IPS-18c (cell line): ENCODE data around the gene FUT2.
"Not testable (repeated sequence)": the region's sequence is repeated elsewhere in the genome, so short reads cannot be mapped to it uniquely, and the experiment has no call there.

Experiments used
- H3K4me3 ChIP-seq: 2 replicates; pipeline ENCODE4 v1.7.0; 2013; ENCODE audit warnings: low read depth, mild to moderate bottlenecking, low read length, moderate library complexity; ENCODE audit not compliant: insufficient read depth
- H3K9me3 ChIP-seq: one replicate; pipeline ENCODE4 v1.6.1; 2013; ENCODE audit warnings: mild to moderate bottlenecking, low read length, moderate library complexity; ENCODE audit not compliant: control insufficient read depth, insufficient read depth

Gene FUT2

DNA sequence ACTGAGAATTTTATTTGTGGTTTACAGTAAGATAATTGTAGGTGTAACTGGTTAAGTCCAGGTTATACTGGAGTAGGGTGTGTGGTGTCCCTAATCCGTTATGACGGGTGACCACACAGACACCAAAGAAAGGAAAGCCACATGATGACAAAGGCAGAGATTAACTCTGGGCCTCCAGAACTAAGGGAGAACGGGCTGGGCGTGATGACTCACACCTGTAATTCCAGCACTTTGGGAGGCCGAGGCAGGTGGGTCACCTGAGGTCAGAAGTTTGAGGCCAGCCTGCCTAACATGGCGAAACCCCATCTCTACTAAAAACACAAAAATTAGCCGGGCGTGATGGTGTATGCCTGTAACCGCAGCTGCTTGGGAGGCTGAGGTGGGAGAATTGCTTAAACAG, 10.2 kb upstream of the FUT2 start:
- Histone ChIP-seq H3K9me3 (peaks cover 2% of the 10 kb centered on the region), H3K4me3 (no peak overlapping the region)

DNA sequence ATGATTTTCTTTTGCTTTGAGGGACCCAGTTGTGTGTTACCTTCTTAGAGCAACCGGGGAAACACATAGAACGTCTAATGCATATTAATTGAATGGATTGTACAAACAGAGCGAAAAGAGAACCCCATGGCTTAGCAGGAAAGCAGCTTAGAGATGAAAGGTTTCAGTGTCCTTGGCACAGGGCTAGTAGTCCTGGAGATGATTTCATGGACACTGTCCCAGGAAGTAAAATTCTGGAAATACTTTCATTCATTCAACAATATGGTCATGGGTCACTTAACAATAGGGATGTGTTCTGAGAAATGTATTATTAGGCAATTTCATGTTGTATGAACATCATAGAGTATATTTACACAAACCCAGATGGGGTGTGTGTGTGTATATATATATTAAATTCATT, 9.7 kb upstream of the FUT2 start:
- H3K4me3 ChIP-seq: no peak overlapping the region
- peaks cover 2% of the 10 kb centered on the region for H3K9me3 ChIP-seq

DNA sequence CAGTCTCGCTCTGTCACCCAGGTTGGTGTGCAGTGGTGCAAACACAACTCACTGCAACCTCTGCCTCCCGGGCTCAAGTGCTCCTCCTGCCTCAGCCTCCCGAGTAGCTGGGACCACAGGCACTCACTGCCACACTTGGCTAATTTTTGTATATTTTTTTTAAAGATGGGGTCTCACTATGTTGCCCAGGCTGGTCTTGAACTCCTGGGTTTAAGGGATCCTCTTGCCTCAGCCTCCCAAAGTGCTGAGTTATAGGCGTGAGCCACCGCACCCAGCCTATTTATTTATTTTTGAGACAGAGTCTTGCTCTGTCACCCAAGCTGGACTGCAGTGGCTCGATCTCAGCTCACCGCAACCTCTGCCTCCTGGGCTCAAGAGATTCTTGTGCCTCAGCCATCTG, 9.1 kb upstream of the FUT2 start:
- not testable (repeated sequence) for H3K9me3 ChIP-seq

DNA sequence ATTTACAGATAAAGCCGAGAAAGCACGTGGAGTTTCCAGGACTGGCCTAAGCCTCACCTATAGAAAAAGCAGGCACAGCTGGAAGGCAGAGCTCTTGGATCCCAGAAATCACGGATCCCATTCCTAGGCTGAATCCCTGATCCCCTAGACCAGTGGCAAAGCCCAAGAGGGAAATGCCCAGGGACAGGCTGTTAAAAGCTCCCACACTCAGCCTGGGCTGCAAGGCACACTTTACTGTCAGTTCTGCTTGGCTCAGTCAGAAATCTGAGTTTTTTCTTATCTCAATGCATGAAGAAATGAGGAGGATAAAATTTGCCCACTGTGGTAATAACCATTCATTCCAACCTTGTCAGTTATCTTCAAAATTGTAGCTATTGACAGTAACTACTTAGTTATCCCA, 8.0 kb upstream of the FUT2 start:
- peaks cover 4% of the 10 kb centered on the region for H3K9me3 ChIP-seq

More for the DNA sequence above, 9.1 kb upstream of the FUT2 start:
- not testable (repeated sequence) for H3K4me3 ChIP-seq

DNA sequence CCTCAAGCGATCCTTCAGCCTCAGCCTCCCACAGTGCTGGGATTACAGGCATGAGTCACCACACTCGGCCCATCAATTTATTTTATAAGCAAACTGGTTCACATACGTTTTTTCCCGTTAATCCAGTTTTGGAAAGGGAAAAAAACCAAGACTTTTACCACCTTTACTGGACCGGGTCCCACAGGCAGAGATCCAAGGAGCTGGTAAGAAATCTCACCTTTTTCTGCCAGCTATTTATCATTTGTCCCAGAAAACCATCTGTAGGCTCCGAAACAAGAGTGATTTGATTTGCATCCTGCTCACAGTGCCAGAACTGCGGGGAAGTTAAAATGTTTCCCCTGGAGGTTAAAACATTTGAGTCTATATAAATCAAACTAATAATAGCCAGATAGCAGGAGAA, 6.3 kb upstream of the FUT2 start:
- Histone ChIP-seq H3K4me3 (no peak overlapping the region), H3K9me3 (peaks cover 4% of the 10 kb centered on the region)

More for the DNA sequence above, 8.0 kb upstream of the FUT2 start:
- no peak overlapping the region for H3K4me3 ChIP-seq

DNA sequence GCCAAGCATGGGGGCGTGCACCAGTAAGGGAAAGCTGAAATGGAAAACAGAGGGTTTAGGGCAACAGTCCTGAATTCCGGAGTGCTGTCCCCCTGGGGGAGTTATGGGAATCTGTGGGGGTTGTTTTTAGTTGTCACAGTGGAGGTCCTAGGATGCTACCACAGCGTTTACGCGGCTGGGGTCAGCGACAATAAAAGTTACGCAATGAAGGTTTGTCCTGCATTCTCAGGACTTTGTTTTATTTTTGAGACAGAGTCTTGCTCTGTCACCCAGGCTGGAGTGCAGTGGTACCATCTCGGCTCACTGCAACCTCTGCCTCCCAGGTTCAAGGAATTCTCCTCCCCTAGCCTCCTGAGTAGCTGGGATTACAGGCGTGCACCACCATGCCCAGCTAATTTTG, 2.1 kb upstream of the FUT2 start:
- H3K4me3 ChIP-seq, H3K9me3 ChIP-seq: not testable (repeated sequence)

DNA sequence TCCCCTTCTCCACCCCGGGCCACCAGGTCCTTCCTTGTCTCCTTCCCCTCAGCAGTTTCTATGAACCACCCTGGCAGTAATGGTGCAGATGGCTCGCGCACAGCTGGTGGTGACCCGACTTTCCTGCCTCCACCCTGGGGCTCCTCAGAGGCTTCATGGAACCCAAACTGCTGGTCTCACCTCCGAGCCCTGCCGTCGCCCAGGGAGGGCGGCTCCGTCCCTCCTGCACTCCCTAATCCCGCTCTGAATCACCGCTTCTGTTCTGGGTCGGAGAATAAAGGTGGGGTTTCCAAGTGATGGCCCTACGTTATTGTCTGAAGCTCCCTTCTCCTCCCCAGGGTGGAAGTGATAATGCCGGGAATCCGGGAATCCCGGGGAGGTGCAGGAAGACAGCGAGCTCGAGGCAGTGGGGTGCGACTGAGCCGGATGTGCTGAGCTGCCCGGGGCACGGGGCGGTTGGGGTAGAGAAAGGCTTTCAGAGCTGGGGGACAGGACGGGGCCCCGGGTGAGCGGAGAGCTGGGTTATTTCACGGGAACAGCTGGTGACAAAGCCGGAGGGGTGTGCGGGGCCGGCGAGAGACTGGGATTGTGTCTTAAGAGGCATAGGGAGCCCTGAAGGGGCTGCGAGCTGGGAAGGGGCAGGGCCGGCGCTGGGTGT, 711 bp downstream of the FUT2 start:
- H3K9me3 ChIP-seq: peaks cover 2% of the 10 kb centered on the region
- H3K4me3 ChIP-seq: peak overlapping the region; percentile 85

DNA sequence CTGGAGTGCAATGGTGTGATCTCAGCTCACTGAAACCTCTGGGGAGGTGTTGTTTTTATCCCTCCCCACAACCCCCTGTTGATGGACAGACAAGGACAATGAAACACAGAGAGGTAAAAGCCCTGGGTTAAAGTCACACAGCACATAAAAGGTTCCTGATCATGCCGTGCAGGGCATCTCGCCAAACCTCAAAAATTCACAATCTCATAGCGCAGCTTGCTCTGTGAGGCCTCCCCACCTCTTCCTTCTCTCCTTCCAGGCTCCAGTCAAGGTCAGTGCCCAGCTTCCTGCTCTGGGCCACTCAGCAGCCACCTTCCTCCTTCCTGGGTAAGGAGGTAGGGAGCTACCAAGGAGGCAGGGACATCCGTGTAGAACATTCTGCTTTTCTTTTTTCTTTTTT, 2.3 kb downstream of the FUT2 start:
- no peak overlapping the region for H3K4me3 ChIP-seq
- no peaks in the 10 kb centered on the region for H3K9me3 ChIP-seq

DNA sequence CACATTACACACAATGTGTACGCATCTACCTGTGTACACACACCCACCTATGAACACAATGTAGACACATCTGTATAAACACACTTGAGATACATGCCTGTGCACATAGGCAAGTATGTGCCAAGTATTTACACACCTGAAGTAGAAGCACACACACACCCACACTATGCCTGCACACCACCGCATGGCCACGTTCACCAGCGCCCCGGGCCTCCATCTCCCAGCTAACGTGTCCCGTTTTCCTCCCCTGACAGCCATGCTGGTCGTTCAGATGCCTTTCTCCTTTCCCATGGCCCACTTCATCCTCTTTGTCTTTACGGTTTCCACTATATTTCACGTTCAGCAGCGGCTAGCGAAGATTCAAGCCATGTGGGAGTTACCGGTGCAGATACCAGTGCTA, 6.9 kb downstream of the FUT2 start:
- no peak overlapping the region for H3K4me3 ChIP-seq
- no peaks in the 10 kb centered on the region for H3K9me3 ChIP-seq

DNA sequence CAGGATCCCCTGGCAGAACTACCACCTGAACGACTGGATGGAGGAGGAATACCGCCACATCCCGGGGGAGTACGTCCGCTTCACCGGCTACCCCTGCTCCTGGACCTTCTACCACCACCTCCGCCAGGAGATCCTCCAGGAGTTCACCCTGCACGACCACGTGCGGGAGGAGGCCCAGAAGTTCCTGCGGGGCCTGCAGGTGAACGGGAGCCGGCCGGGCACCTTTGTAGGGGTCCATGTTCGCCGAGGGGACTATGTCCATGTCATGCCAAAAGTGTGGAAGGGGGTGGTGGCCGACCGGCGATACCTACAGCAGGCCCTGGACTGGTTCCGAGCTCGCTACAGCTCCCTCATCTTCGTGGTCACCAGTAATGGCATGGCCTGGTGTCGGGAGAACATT, 7.5 kb downstream of the FUT2 start:
- Histone ChIP-seq H3K9me3 (no peaks in the 10 kb centered on the region), H3K4me3 (no peak overlapping the region)

DNA sequence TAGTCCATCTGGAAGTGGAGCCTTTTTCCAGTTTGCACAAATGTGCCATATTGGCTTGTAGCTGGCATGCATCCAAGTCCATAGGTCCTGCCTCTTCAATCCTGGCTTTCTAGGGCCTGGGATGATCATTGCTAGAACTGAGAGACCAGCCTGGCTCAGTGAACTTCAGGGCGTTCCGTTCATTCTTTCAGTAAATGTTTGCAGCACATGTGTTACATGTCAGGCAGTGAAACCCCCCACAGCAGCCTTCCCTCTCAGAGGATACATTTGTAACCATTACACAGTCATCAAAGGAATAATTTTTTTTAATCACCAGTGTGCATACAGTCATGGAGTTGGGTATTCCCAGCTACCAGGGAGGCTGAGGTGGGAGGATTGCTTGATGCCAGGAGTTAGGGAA, 9.7 kb downstream of the FUT2 start:
- H3K9me3 ChIP-seq: no peaks in the 10 kb centered on the region
- H3K4me3 ChIP-seq: no peak overlapping the region

DNA sequence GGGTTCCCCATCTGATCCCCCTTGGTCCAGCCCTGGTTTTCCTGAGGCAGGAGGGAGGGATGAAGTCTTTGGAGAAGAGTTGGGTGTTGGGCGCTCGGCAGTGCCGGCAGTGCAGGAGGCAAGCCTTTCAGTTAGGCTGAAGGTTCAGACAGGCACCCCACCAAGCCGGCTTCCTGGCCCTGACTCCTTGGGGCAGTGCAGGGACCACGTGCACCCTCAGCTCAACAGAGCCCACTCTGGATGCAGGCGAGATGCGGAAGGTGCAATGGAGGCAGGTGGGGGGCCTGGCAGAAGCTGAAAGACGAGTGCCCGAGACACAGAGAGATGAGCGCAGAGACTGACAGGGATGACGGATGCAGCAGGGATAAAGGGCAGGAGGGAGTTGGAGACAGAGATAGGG, 12.7 kb downstream of the FUT2 start:
- H3K4me3 ChIP-seq: no peak overlapping the region
- no peaks in the 10 kb centered on the region for H3K9me3 ChIP-seq

DNA sequence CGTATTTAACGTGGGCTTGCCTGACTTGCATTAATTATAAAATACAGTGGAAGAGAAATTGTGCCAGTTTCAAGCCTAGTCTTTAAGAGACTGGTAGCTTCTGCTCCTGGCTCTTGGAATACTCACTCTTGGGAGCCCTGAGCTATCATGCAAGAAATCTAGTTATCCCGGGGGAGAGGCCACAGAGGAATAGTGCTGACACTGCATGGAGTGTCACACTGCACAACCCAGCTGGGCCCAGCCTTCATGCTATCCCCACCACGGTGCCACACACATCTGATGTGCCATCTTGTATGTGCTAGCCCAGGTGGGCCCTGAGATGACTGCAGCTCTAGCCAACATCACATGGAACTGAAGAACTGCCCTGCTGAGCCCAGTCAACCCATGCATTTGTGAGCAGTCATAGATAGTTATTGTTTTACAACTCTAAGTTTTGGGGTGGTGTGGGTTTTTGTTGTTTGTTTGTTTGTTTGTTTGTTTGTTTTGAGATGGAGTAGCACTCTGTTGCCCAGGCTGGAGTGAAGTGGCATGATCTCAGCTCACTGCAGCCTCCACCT, 15.4 kb downstream of the FUT2 start:
- no peak overlapping the region for H3K4me3 ChIP-seq
- H3K9me3 ChIP-seq: no peaks in the 10 kb centered on the region

DNA sequence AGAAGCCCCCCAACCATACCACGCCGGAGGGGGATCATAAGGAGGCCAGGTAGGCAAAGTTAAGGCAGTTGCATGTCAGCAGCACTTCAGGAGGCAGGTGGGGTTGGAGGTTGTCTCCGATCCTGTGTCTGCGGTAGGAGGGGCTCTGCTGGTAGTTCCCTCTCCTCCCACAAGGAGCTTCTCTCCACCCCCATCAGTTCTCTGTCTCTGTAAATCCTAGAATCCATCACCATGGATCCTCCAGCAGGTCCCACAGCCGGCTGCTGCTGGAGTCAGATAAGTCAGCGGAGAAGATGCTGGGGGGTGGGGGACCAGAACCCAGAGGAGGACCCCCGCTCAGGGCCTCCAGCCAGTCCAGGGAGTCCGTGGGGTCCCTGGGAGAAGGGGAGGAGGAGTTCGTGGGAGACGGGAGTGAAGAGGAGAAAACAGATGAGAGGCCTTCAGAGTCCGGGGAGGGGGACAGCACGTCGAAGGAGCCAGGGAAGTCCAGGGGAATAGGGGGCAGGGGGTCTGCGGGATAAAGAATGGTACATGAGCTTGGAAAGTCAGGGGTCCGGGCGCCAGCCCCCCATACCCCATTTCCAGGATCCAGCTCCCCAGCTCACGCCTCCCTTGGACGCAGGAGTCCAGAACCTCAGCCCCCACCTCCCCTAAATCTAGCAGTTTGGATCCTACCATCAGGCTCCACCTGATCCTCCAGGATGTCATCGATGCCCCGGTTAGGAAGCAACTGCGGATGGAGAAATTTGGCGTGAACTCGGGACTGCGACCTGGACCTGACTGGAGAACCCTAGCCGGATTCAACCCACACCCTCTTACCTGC, 17.5 kb downstream of the FUT2 start:
- Histone ChIP-seq H3K4me3 (peak overlapping the region; percentile 95), H3K9me3 (no peaks in the 10 kb centered on the region)

DNA sequence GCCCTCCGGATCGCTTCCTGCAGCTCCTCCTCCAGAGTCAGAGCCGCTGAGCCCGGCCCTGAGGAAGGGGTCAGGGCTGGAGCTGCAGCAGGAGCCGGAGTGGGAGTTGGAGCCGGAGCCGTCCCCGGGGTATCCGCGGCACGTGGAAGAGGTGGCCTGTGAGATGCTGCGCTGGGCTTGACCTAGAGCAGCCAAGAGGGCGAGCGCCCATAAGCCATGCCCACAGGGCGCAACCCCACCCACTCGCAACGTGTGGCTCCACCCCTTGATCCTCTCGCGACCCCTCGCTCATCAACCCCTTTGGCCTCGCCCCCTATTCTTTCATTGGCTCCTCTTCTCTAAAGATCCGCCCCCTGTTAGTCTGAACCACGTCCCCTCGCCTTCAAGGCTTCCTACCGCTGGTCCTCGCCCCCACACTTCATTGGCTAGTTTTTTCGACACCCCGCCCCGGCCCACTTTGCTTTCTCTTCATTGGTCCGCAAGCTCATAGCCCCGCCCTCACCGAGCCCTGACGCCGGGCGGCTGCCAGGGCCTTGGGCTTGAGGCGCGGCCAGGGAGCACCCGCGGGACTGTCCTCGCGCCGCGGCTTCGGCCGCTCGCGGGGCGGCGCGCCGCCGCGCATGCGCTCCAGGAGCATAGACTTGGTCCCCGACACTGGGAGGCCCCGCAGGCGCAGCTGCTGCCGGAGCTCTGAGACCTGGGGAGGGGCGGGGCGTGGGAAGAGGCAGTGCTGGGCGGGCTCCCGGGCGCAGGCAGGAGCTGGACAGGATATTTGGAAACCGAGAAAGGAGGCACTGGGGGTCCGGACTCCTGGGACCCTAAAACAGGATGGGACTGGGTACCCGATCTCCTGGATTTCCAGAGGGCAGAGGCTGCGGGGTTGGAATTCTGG, 18.3 kb downstream of the FUT2 start:
- peaks cover 2% of the 10 kb centered on the region for H3K9me3 ChIP-seq
- H3K4me3 ChIP-seq: peak overlapping the region; percentile 95

DNA sequence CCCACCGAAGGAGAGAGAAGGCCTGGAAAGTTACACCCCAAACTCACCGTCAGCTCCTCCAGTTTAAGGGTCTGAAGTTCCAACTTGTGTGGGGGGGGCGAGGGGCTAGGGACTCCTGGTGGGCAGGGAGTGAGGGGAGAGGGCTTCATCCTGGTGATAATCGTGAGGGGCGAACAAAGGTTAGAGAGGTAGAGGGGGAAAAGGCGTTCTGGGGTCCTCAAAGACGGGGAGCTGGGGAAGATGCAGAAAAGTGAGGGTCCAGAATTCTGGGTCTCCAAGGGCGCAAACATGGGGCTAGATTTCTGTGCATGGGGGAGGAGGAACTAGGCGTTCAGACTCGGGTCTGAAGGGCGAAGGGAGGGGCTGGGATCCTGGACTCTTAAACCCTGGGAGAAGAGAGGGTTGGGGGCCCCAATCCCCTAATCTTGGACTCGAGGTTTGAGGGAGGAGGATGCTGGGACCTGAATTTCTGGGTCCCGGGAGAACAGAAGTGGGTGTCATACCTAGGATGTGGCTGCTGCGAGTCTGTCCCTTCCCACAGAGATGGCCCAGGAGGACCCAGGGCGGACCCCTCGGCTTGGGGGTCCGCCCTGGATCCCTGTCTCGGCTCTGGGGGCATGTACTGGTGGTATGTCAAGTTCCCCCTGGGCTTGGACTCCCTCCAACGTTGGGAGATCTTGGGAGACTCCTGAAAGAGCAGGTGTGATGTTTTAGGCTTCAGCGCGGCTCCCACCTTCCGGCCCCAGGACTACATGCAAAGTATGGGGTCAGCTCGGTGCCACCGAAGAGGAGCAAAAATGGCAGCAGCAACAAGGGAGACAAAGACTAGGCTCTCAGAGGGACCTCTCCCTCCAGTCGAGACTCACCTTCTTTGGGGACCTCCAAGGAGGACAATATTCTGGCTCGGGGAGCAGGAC, 19.2 kb downstream of the FUT2 start:
- H3K4me3 ChIP-seq: peak overlapping the region; percentile 95
- peaks cover 2% of the 10 kb centered on the region for H3K9me3 ChIP-seq
